ENCODE measurements around the gene MASP2.
"Not testable (repeated sequence)": the region's sequence is repeated elsewhere in the genome, so short reads cannot be mapped to it uniquely, and the experiment has no call there.

Gene MASP2

DNA sequence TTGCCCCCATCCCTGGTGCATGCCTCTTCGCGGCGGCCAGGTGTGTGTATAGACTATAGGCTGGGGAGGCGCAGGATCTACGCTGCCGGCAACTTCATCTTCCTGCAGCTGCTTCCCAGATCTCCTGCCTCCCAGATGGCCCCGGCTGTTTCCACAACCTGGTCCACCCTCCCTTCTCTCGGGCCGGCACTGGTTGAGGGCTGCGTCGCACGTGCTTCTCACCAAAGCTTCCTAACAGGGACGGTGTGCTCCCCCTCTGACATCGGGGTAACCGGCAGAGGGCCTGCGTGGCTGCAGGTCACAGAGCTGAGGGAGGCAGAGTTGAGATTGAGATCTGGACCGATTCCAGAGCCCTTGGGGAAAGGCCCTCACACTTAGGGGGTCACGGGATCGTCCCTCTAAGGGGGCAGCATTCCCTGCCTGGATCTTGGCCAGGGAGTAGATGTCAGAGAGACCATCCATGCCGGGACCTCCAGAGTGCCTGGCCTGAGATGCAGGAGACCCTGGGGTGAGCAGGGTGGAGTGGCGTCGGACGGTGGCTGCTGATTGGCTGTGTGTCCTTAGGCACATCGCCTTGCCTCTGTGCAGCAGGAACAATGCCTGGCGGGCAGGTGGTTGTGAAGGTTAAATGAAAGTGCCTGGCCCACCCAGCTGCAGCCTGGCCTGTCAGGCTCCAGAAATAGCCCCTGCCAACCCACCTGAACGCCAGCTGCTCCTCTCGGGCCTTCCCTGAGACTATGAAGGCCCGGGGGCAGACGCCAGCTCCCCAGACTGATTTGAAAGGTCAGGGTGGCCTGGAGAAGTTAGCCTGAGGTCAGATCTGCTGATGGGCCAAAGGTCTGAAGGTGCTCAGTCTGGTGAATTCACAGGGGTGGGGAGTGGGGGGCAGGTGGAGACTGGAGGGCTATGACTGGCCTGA, 6.1 kb upstream of the MASP2 start:
- TF ChIP-seq, protein P1, sequence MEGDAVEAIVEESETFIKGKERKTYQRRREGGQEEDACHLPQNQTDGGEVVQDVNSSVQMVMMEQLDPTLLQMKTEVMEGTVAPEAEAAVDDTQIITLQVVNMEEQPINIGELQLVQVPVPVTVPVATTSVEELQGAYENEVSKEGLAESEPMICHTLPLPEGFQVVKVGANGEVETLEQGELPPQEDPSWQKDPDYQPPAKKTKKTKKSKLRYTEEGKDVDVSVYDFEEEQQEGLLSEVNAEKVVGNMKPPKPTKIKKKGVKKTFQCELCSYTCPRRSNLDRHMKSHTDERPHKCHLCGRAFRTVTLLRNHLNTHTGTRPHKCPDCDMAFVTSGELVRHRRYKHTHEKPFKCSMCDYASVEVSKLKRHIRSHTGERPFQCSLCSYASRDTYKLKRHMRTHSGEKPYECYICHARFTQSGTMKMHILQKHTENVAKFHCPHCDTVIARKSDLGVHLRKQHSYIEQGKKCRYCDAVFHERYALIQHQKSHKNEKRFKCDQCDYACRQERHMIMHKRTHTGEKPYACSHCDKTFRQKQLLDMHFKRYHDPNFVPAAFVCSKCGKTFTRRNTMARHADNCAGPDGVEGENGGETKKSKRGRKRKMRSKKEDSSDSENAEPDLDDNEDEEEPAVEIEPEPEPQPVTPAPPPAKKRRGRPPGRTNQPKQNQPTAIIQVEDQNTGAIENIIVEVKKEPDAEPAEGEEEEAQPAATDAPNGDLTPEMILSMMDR (IDR thresholded peaks at IDR 0.05; ENCODE audit: low read depth, low read length): no peak
- DNase-seq (ENCODE audit: low read depth, low spot score): no peak
- H3K4me3 ChIP-seq (ENCODE audit: low read depth, low read length): no peak overlapping the region
- in situ Hi-C loops (cut with HindIII; ENCODE audit: low sequenced_read_pairs): no loop called here

DNA sequence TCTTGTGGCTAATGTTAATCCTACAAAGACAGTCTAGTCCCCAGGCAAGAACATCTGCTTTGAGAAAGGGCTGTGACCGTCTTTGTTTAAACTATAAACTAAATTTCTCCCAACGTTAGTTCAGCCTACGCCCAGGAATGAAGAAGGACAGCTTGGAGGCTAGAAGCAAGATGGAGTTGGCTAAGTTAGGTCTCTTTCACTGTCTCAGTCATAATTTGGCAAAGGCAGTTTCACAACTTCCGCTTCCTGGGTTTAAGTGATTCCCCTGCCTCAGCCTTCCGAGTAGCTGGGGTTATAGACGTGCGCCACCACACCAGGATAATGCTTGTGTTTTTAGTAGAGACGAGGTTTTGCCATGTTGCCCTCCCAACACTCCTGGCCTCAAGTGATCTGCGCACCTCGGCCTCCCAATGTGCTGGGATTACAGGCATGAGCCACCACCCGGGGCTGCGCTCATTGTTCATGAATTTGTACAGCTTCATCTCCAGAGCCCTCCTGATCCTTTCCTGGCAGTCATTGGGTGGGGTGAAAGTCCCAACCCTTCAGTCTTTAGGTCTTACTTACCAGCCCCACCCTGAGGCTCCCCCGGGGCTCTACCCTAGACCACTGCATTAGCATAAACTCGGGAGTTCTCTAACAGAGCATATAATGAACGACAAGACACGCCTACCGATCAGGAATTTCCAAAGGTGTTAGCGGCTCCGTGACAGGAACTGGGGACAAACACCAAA, 4.9 kb upstream of the MASP2 start:
- no peak overlapping the region for H3K4me3 ChIP-seq (ENCODE audit: low read depth, low read length)
- DNase-seq (ENCODE audit: low read depth, low spot score): no peak
- in situ Hi-C loops (cut with HindIII; ENCODE audit: low sequenced_read_pairs): no loop called here
- TF ChIP-seq, protein P1 (IDR thresholded peaks at IDR 0.05; ENCODE audit: low read depth, low read length): no peak

DNA sequence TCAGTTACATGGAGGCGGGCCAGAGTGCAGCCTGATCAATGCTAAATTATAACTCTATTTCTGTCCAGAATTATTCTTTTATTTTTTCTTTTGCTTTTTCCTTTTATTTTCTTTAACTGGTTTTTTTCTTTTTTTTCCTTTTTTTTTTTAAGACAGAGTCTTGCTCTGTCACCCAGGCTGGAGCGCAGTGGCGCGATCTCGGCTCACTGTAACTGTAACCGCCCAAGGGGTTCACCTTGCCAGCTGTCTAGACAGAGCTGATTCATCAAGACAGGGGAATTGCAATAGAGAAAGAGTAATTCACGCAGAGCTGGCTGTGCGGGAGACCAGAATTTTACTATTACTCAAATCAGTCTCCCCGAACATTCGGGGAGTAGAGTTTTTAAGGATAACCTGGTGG, 4.1 kb upstream of the MASP2 start:
- DNase-seq (ENCODE audit: low read depth, low spot score); in situ Hi-C loops (cut with HindIII; ENCODE audit: low sequenced_read_pairs); H3K4me3 ChIP-seq (ENCODE audit: low read depth, low read length): not testable (repeated sequence)

DNA sequence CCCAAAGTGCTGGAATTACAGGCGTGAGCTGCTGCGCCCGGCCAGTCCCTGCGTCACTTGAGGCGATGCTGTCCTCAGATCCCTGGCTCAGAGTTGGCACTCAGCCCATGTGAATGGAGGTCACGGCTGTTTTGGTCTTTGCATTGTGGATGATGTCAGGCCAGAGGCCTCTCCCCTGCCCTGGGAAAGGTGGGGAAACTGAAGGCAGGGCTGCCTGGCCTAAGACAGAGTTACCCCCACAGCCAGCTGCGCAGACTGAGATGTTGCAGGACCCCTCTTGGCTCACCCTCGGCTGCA, 821 bp downstream of the MASP2 start:
- in situ Hi-C loops (cut with HindIII; ENCODE audit: low sequenced_read_pairs): no loop called here
- no peak for DNase-seq (ENCODE audit: low read depth, low spot score)
- TF ChIP-seq, protein P1 (IDR thresholded peaks at IDR 0.05; ENCODE audit: low read depth, low read length): no peak

DNA sequence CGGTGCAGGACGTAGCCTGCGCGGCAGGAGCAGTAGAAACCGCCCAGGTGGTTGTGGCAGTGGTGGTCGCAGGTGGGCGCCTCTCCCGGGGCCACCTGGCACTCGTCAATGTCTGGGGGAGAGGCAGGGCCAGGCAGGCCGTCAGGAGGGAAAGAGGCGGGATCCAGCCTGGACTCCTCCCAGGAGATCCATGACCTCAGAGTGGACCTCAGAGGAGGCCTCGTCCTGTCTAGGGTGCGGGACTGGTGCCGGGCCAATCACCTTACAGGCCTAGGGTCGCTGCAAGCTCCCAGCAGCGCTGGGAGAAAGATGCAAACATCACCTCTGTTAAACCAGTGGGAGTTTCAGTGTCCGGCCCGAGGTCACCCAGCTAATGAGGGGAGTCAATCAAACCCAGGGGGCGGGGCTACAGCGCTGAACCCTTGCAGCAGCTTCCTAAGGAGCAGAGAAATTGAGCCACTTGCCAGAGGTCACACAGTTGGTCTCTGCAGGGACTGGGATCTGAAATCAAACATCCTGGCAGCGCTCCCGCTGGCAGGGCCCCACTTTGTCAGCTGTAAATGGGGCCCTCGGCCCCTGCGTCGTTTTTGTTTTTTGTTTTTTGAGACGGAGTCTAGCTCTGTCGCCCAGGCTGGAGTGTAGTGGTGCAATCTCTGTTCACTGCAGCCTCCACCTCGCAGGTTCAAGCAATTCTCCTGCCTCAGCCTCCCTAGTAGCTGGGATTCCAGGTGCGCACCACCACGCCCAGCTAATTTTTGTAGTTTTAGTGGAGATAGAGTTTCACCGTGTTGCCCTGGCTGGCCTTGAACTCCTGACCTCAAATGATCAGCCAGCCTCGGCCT, 1.4 kb downstream of the MASP2 start:
- TF ChIP-seq, protein P1 (IDR thresholded peaks at IDR 0.05; ENCODE audit: low read depth, low read length): no peak
- in situ Hi-C loops (cut with HindIII; ENCODE audit: low sequenced_read_pairs): no loop called here
- no peak for DNase-seq (ENCODE audit: low read depth, low spot score)
- no peak overlapping the region for H3K4me3 ChIP-seq (ENCODE audit: low read depth, low read length)

More for the DNA sequence above, 821 bp downstream of the MASP2 start:
- no peak overlapping the region for H3K4me3 ChIP-seq (ENCODE audit: low read depth, low read length)

DNA sequence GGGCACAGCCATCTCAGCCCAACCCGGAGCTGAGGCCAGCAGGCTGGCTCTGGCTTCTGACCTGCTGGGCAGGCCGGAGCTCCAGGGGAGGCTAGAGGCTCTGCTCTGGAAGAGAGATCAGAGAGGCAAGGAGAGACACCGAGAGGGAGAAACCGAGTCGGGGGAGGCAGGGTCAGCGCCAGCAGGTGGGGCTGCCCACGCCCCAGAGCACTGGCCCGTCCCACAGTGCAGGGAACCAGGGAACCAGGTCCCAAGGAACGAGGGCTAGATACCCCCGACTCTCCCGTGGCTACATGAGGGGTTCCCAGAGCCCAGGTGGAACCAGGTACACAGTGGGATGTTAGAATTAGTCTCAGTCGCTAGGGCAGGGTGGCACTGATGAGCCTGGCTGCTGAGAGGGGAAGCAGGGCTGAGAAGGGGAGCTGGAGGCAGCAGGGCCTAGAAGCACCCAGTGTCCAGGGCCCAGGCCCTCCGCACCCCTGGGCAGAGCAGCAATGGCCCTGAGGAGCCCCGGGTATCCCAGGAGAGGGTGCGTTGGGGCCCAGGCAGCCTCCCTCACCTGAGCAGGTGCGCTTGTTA, 2.1 kb downstream of the MASP2 start:
- no peak for DNase-seq (ENCODE audit: low read depth, low spot score)
- H3K4me3 ChIP-seq (ENCODE audit: low read depth, low read length): no peak overlapping the region
- in situ Hi-C loops (cut with HindIII; ENCODE audit: low sequenced_read_pairs): no loop called here
- TF ChIP-seq, protein P1 (IDR thresholded peaks at IDR 0.05; ENCODE audit: low read depth, low read length): no peak
